Adrenal gland (tissue), 5 donors: Measurements from ENCODE around the gene ARID2.

Source experiments
- POLR2A ChIP-seq, 2 donors: fragments of 450-650 bp; IDR thresholded peaks; one replicate each; pipeline ENCODE4 v1.6.1; 2017; ENCODE audit warnings: antibody characterized with exemption in 2 of 2, mild to moderate bottlenecking in 2 of 2, moderate library complexity in 1 of 2
- TF ChIP-seq, protein P1 (sequence below), 6 experiments: fragments of 450-650 bp in 4 of 6; fragments of 200-600 bp in 2 of 6; sonication (generic) in 1 of 6; IDR thresholded peaks; 1 replicate in 5 of 6; 2 replicates in 1 of 6; pipeline versions ENCODE4 v1.5.1 to v1.8.0; 2016 to 2021; ENCODE audit warnings: antibody characterized with exemption in 6 of 6, mild to moderate bottlenecking in 2 of 6, moderate library complexity in 1 of 6
- donor health status: DM: no; HTN: no; CAD: no.

DNA sequence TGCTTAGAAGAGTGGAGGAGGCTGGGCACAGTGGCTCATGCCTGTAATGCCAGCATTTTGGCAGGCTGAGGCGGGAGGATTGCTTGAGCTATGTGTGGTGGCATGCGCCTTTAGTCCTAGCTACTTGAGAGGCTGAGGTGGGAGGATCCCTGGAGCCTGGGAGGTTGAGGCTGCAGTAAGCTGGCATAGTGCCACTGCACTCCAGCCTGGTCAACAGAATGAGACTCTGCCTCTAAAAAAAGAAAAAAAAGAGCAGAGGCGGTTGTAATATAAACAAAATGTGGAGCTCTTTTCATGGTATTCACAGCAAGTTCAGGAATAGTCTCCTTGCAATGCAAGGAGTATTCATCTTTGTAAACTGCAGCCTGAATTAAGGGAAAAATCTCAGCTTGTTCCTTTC is 27.2 kb downstream of the ARID2 start:
- TF ChIP-seq, protein P1, sequence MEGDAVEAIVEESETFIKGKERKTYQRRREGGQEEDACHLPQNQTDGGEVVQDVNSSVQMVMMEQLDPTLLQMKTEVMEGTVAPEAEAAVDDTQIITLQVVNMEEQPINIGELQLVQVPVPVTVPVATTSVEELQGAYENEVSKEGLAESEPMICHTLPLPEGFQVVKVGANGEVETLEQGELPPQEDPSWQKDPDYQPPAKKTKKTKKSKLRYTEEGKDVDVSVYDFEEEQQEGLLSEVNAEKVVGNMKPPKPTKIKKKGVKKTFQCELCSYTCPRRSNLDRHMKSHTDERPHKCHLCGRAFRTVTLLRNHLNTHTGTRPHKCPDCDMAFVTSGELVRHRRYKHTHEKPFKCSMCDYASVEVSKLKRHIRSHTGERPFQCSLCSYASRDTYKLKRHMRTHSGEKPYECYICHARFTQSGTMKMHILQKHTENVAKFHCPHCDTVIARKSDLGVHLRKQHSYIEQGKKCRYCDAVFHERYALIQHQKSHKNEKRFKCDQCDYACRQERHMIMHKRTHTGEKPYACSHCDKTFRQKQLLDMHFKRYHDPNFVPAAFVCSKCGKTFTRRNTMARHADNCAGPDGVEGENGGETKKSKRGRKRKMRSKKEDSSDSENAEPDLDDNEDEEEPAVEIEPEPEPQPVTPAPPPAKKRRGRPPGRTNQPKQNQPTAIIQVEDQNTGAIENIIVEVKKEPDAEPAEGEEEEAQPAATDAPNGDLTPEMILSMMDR (IDR thresholded peaks at IDR 0.05), result no peak
- no peak for TF ChIP-seq POLR2A (IDR thresholded peaks at IDR 0.05)
